GM12875 (cell line): ENCODE measurements around the gene THOC1.
A peak's percentile ranks its signal among the peaks of the same experiment; 100 is the strongest.
"Not testable (repeated sequence)": the region's sequence is repeated elsewhere in the genome, so short reads cannot be mapped to it uniquely, and the experiment has no call there.

ENCODE experiments used
- H3K4me3 ChIP-seq: one replicate; pipeline ENCODE4 v1.5.1; 2011; ENCODE audit warnings: low read depth, low read length, control low read depth
- CTCF ChIP-seq: IDR thresholded peaks from 2 replicates; pipeline ENCODE4 v1.5.1; 2011; ENCODE audit warnings: low read depth, mild to moderate bottlenecking, control low read depth, inconsistent platforms, low read length, moderate library complexity, borderline replicate concordance; ENCODE audit not compliant: insufficient read depth

THOC1 gene

DNA sequence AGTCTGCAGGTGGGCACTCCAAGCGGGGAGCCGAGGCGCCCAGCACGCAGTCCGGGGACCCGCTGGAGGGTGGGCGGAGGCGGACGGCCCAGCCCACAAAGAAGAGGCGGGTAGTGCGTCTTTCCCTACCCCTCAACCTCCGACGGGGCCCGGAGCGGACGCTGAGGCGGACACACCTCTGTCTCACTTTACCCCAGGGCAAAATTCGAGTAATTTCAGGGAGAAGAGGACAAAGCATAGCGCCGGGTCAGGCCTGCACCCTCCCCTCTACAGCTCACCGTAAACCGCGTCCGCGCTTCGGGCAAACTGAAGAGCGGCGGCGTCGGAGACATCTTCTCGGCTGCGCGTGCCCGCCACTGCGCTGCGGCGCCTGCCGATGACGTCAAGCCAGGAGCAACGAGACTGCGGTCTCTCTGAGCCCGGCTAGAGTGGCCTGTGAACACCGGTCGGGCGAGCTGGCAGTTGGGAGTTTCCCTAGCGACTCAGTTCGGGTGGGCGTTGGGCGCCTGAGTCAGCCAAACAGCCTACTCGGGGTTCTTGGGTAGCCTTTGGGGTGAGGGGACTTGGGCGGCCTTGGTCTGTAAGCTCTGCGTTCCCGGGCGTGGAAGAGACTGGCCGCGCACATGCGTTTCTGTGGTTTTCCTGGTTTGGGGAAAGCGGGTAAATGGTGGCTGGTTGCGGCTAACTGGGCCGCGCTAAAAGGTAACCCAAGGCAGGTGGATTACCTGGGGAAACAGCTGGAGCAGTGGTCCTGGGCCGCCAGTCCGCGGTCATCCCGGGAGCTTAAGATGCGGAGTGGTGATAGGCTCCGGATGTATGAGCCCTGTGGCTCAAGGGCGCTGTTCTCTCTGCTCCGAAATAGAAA lies at the start of gene THOC1:
TSS of gene THOC1 (minus strand) at position 360 of the 865 bp plus-strand sequence. CDS start at position 332, 28 bp downstream.
- H3K4me3 ChIP-seq, result peak within 1 kb of the TSS; percentile 85
- no peak for TF ChIP-seq CTCF

GRCh38 chr18:317618-318017 lies 49.8 kb upstream of the THOC1 start:
- H3K4me3 ChIP-seq, result no peak overlapping the region
- no peak for TF ChIP-seq CTCF

DNA sequence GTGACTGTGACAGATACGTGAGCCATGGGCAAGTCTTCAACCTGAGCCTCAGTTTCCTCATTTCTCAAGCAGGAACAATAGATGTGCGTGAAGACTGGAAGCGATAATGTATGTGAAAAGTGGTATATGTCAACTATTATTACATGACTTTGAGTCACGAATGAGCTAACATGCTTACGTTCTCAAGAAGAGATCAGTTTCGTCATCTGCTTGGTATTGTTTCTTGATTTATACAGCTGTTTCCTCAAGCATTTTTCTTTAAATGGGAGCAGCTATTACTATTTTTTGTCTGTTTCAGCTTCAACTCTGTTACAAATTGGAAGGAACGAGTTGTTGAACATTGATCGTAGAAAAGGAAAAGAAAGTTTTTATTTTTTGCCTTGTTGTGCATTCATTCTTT lies 48.5 kb upstream of the THOC1 start:
- H3K4me3 ChIP-seq, result no peak overlapping the region
- no peak for TF ChIP-seq CTCF

DNA sequence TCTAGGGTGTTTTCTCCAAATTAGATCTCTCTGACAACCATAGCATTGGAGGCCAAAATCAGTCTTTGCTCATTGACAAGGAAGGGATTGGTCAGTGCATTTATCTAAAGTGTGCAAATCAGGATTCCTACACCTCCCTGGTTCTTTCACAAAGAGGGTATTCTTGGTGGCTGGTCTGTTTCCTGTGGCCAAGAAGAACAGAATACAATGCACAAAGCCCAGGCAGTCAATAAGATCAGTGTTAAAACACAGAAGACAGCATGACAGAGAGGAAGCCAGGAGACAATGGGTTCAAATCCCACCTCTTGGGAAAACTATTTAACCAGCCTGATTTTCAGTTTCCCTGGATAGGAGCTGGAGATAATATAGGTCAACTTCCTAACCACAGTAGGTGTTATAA lies 46.1 kb upstream of the THOC1 start:
- no peak for TF ChIP-seq CTCF
- H3K4me3 ChIP-seq, result no peak overlapping the region

DNA sequence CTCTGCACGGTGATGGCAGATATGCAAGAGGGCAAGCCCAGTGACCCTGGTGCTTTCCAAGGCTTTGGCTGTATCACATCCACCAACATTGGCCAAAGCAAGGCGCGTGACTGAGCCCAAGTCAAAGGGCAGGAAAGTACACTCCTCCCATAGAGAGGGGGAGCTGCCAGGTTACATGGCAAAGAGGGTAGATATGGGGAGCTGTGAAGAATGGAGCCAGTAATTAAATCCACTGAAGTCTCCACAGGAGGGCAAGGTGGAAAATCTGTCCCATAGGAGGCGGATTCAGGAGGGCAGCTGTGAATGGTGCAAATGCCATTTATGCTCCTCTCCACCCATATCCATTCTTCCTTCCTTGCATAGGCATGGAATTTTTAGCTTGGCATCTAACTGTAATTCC lies 44.6 kb upstream of the THOC1 start:
- H3K4me3 ChIP-seq, result no peak overlapping the region
- no peak for TF ChIP-seq CTCF

- H3K4me3 ChIP-seq, result no peak overlapping the region
- no peak for TF ChIP-seq CTCF
Observed at GRCh38 chr18:310042-310441, 42.2 kb upstream of the THOC1 start.

- not testable (repeated sequence) for H3K4me3 ChIP-seq
Observed at GRCh38 chr18:308086-308485, 40.2 kb upstream of the THOC1 start.
